OCI-LY7 (cell line): ENCODE measurements around the gene PIGQ. TPM values are rescaled to one million over a fixed set of nuclear protein-coding genes. Genes with fewer than 3 reads are reported as not detected.

Source experiments
- BruUV-seq: library from RNA; stranded (reverse); fragments of 400-500 nt; replicated peaks from 2 replicates; lab custom pipeline; 2021; lab: Mats Ljungman, UMichigan
- CTCF ChIA-PET: fragments of 300-600 bp; sonication (Branson Sonifier 250); formaldehyde crosslinking; loops from one replicate; lab custom pipeline; 2022; ENCODE audit warnings: antibody characterized with exemption; ENCODE audit not compliant: unreplicated experiment; lab: Charles Lee
- POLR2A ChIA-PET: fragments of 300-600 bp; sonication (Branson Sonifier 250); formaldehyde crosslinking; loops from one replicate; lab custom pipeline; 2022; ENCODE audit warnings: antibody characterized with exemption; lab: Charles Lee
- DNase-seq: peaks from one replicate; pipeline ENCODE4 v3.0.0-alpha.2; 2015; ENCODE audit warnings: low spot score
- H2AFZ ChIP-seq: fragments of 200-600 bp; sonication (generic), shearing (Covaris generic); 2 replicates; pipeline ENCODE4 v1.6.1; 2014; ENCODE audit warnings: mild to moderate bottlenecking, antibody characterized with exemption, low read length, moderate library complexity
- H3K27ac ChIP-seq: fragments of 200-600 bp; sonication (generic); 2 replicates; pipeline ENCODE4 v1.5.1; 2014; ENCODE audit warnings: mixed run types, low read depth, mild to moderate bottlenecking, moderate library complexity, low read length, inconsistent platforms; ENCODE audit not compliant: poor library complexity, severe bottlenecking
- H3K36me3 ChIP-seq: fragments of 200-600 bp; sonication (generic); 2 replicates; pipeline ENCODE4 v1.6.1; 2014; ENCODE audit warnings: mild to moderate bottlenecking, antibody characterized with exemption, low read length, moderate library complexity, mixed read lengths; ENCODE audit not compliant: insufficient read depth
- H3K4me1 ChIP-seq: fragments of 200-600 bp; sonication (generic); 2 replicates; pipeline ENCODE4 v1.5.1; 2014; ENCODE audit warnings: mild to moderate bottlenecking, low read length; ENCODE audit not compliant: insufficient read depth, poor library complexity, severe bottlenecking
- H3K4me2 ChIP-seq: fragments of 200-600 bp; sonication (generic); 2 replicates; pipeline ENCODE4 v1.6.1; 2014; ENCODE audit warnings: mild to moderate bottlenecking, low read length
- H3K4me3 ChIP-seq: fragments of 200-600 bp; sonication (generic); 2 replicates; pipeline ENCODE4 v1.5.1; 2014; ENCODE audit warnings: mild to moderate bottlenecking, low read depth, low read length; ENCODE audit not compliant: poor library complexity, severe bottlenecking
- H3K79me2 ChIP-seq: fragments of 200-600 bp; sonication (generic); 2 replicates; pipeline ENCODE4 v1.6.1; 2016; ENCODE audit warnings: low read depth, mild to moderate bottlenecking, low read length, moderate library complexity, mixed read lengths; ENCODE audit not compliant: insufficient read depth
- H3K9me2 ChIP-seq: fragments of 200-600 bp; sonication (generic); 2 replicates; pipeline ENCODE4 v1.6.1; 2016; ENCODE audit warnings: mild to moderate bottlenecking, low read length, mixed read lengths; ENCODE audit not compliant: insufficient read depth
- H3K9me3 ChIP-seq: fragments of 200-600 bp; sonication (generic); 2 replicates; pipeline ENCODE4 v1.6.1; 2014; ENCODE audit warnings: mild to moderate bottlenecking, mixed run types, low read length, mixed read lengths
- H4K20me1 ChIP-seq: fragments of 200-600 bp; sonication (generic); 2 replicates; pipeline ENCODE4 v1.6.1; 2014; ENCODE audit warnings: mild to moderate bottlenecking, antibody characterized with exemption, low read length, moderate library complexity, mixed read lengths; ENCODE audit not compliant: insufficient read depth
- CTCF ChIP-seq: fragments of 200-600 bp; sonication (generic); conservative IDR thresholded peaks from 2 replicates; pipeline ENCODE4 v1.5.1; 2014; ENCODE audit warnings: mild to moderate bottlenecking, antibody characterized with exemption, low read length, moderate library complexity, mixed read lengths
- EZH2phosphoT487 ChIP-seq: fragments of 200-600 bp; sonication (generic); IDR thresholded peaks from 2 replicates; pipeline ENCODE4 v1.6.1; 2018; ENCODE audit warnings: low read depth, borderline replicate concordance, mild to moderate bottlenecking, mixed run types, antibody characterized with exemption, low read length, moderate library complexity, mixed read lengths
- intact Hi-C: fragments of 100-400 bp; cut with micrococcal nuclease; formaldehyde crosslinking; loops from one replicate; pipeline ENCODE4 v1.10.0; 2022; ENCODE audit not compliant: unreplicated experiment
- total RNA-seq, 2 experiments: library from RNA; depleted of rRNA in 1 of 2; stranded (reverse); fragments of >200 nt in 1 of 2; shearing (Covaris generic) in 1 of 2; gene quantifications; 2 replicates each; pipeline ENCODE4 v1.2.3, GENCODE V29; 2014 to 2022

Gene PIGQ
- total RNA-seq, 2 experiments from 2014 or later = 39.0 to 54.2 TPM

- TF ChIP-seq EZH2phosphoT487 (no peak), CTCF (no peak)
- POLR2A ChIA-PET = interaction anchor here (0.5 kb wide), 1 partner anchor 33 kb away, joined by 5 read pairs; no protein-coding TSS in a partner anchor
Observed at GRCh38 chr16:561957-562938, 7.5 kb upstream of the PIGQ start.

DNA sequence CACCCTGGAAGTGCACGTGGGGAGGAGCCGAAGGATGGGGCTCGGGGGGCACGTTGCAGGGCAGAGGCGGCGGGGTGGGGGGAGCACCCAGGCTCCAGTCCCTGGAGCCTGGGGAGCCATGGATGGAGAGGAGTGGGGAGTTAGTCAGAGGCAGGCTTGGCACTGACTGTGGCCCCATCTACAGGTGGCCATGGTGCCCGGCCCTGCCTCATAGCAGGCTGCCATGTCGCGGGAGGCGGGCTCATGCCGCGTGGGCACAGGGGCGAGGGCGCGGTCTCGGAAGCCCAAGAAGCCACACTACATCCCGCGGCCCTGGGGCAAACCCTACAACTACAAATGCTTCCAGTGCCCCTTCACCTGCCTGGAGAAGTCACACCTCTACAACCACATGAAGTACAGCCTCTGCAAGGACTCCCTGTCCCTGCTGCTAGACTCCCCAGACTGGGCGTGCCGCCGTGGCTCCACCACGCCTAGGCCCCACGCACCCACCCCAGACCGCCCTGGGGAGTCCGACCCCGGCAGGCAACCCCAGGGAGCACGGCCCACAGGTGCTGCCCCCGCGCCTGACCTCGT, 6.6 kb upstream of the PIGQ start:
- H3K36me3 ChIP-seq = no peaks in the 10 kb centered on the region
- no TSS peak for BruUV-seq
- no peaks in the 10 kb centered on the region for H4K20me1 ChIP-seq
- no peaks in the 10 kb centered on the region for H3K79me2 ChIP-seq
- H3K4me1 ChIP-seq = peaks cover 20% of the 10 kb centered on the region
- no peaks in the 10 kb centered on the region for H3K9me2 ChIP-seq
- intact Hi-C loops = no loop called here
- POLR2A ChIA-PET = no interaction called here
- CTCF ChIA-PET = no interaction called here
- no peak overlapping the region for H3K27ac ChIP-seq
- no peaks in the 10 kb centered on the region for H3K9me3 ChIP-seq
- TF ChIP-seq CTCF (no peak), EZH2phosphoT487 (no peak)
- H2AFZ ChIP-seq = no peak overlapping the region
- no peak overlapping the region for H3K4me2 ChIP-seq
- no peak for DNase-seq
- H3K4me3 ChIP-seq = no peak overlapping the region

More at GRCh38 chr16:561957-562938, 7.5 kb upstream of the PIGQ start:
- Histone ChIP-seq H3K79me2 (no peaks in the 10 kb centered on the region), H3K4me2 (no peak overlapping the region), H3K4me1 (peaks cover 15% of the 10 kb centered on the region), H3K9me2 (no peaks in the 10 kb centered on the region), H2AFZ (no peak overlapping the region), H3K27ac (no peak overlapping the region), H4K20me1 (no peaks in the 10 kb centered on the region), H3K36me3 (no peaks in the 10 kb centered on the region), H3K9me3 (no peaks in the 10 kb centered on the region), H3K4me3 (no peak overlapping the region)
- BruUV-seq = no TSS peak
- CTCF ChIA-PET = no interaction called here
- no peak for DNase-seq
- intact Hi-C loops = no loop called here
